GM20000 (cell line): ENCODE measurements around the gene LYRM1.

Experiments
- DNase-seq: peaks from one replicate; pipeline ENCODE4 v3.0.0; 2012; ENCODE audit warnings: low spot score
- TF ChIP-seq, protein P1 (sequence below): IDR thresholded peaks from 2 replicates; pipeline ENCODE4 v1.5.1; 2012; ENCODE audit warnings: mild to moderate bottlenecking, control low read depth; ENCODE audit errors: extremely low read depth, missing control alignments

The LYRM1 gene

DNA sequence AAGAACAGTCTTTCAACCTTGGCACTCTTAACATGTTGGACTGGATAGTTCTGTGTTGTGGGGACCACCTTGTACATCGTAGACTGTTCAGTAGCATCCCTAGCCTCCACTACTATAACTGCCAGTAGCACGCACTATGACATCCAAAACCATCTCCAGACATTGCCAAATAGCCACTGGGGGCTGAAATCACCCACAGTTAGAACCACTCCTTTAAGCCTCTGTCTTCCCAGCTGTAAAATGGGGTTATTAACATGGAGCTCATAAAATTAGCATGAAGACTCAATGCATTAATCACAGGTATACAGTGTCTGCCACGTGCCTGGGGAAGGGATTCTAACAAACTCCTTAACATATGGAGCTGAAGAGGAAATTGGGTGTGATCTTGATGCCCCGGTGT is 49.7 kb downstream of the LYRM1 start:
- TF ChIP-seq, protein P1, sequence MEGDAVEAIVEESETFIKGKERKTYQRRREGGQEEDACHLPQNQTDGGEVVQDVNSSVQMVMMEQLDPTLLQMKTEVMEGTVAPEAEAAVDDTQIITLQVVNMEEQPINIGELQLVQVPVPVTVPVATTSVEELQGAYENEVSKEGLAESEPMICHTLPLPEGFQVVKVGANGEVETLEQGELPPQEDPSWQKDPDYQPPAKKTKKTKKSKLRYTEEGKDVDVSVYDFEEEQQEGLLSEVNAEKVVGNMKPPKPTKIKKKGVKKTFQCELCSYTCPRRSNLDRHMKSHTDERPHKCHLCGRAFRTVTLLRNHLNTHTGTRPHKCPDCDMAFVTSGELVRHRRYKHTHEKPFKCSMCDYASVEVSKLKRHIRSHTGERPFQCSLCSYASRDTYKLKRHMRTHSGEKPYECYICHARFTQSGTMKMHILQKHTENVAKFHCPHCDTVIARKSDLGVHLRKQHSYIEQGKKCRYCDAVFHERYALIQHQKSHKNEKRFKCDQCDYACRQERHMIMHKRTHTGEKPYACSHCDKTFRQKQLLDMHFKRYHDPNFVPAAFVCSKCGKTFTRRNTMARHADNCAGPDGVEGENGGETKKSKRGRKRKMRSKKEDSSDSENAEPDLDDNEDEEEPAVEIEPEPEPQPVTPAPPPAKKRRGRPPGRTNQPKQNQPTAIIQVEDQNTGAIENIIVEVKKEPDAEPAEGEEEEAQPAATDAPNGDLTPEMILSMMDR, result no peak

GRCh38 chr16:20952139-20952920 is 51.8 kb downstream of the LYRM1 start:
- no peak for DNase-seq
- TF ChIP-seq, protein P1, result no peak

More for the DNA sequence above, 49.7 kb downstream of the LYRM1 start:
- DNase-seq, result no peak

DNA sequence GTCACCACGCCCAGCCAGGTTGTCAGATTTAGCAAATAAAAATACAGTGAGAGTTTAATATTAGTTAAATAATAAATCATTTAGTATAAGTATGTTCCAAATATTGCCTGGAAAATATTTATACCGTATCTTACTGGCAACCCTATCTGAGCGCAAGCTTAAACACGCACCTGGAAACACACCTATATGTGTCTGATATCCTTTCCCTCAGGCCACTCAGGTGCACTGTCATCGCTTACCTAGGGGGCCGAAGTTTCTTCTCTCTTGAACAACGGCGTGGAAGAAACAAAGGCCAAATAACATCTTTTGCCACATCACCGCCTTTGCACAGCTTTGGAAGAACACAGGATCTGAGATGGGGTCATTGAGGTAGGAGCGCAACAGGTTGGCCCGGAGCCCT is 54.0 kb downstream of the LYRM1 start:
- no peak for DNase-seq
- TF ChIP-seq, protein P1, result no peak

DNA sequence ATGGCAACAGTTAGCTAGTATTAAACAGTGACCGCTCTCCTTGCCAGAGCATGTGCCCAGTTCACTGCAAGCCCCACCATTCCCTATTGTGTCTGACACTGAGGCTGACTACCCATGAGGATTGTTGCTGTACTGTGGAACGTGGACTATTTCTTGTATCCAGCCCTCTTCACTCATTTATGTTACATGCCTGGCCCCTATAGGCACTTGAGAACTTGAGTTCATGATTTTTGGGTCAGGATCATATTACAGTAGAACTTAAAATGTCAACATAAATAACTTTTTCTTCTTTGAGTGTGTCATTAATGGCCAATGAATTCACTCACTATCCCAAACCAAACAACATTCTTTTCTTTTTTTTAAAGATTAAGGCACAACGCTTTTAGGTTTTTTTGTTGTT is 55.7 kb downstream of the LYRM1 start:
- TF ChIP-seq, protein P1, result no peak
- no peak for DNase-seq

DNA sequence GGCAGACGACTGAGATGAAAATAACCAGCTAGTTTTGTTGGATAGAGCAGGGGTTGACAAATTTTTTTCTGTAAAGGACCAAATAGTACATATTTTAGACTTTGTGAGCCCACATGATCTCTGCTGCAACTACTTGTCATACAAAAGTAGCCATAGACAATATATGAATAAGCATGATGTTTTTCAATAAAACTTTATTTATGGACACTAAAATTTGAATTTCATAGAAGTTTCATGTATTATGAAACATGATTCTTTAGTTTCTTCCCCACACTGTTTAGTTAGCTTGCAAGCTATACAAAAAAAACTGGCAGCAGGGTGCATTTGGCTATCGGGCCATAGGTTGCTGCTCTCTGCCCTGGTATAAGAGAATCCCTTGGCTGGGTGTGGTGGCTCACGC is 56.6 kb downstream of the LYRM1 start:
- no peak for DNase-seq
- TF ChIP-seq, protein P1, result no peak

- DNase-seq, result no peak
These were observed 60.3 kb downstream of the LYRM1 start for GRCh38 chr16:20960899-20961298.

DNA sequence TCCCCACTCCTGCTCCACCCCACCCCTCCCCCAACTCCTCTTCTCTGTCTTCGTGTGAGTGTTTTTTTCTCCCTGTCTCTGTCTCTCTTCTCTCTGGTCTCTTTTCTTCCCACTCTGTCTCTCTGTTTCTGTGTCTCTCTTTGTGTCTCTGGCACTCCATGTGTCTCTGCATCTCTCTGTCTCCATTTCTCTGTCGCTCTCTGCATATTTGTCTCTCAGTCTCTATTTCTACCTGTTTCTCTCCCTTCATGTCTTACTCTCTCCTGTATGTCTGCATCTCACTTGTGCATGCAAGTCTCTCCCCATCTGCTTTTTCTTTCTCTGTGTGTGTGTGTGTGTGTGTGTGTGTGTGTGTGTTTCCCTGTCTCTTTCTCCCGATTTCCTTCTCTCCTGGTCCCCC is 68.2 kb downstream of the LYRM1 start:
- no peak for DNase-seq
- TF ChIP-seq, protein P1, result no peak

More at GRCh38 chr16:20960899-20961298, 60.3 kb downstream of the LYRM1 start:
- TF ChIP-seq, protein P1, result no peak
